Stomach smooth muscle (tissue), 2 donors: Measurements from ENCODE around the gene SLC34A3.
A peak's percentile ranks its signal among the peaks of the same experiment; 100 is the strongest.

Experiments
- H3K27ac ChIP-seq: one replicate; pipeline ENCODE4 v1.7.0; 2013; ENCODE audit warnings: mild to moderate bottlenecking, low read length, inconsistent platforms
- H3K27me3 ChIP-seq, 2 donors: one replicate each; pipeline ENCODE4 v1.7.0; 2013; ENCODE audit warnings: low read length in 2 of 2; ENCODE audit not compliant: insufficient read depth in 2 of 2, control insufficient read depth in 1 of 2
- H3K36me3 ChIP-seq, 2 donors: one replicate each; pipeline ENCODE4 v1.7.0; 2013; ENCODE audit warnings: low read length in 2 of 2; ENCODE audit not compliant: control insufficient read depth in 2 of 2, insufficient read depth in 2 of 2
- H3K4me1 ChIP-seq: one replicate; pipeline ENCODE4 v1.7.0; 2013; ENCODE audit warnings: low read length; ENCODE audit not compliant: control insufficient read depth, insufficient read depth
- H3K4me3 ChIP-seq, 2 donors: one replicate each; pipeline ENCODE4 v1.7.0; 2013; ENCODE audit warnings: low read length in 2 of 2
- H3K9ac ChIP-seq, 2 donors: one replicate each; pipeline ENCODE4 v1.7.0; 2013; ENCODE audit warnings: low read length in 2 of 2, mild to moderate bottlenecking in 1 of 2
- H3K9me3 ChIP-seq, 2 donors: one replicate each; pipeline ENCODE4 v1.7.0; 2013; ENCODE audit warnings: low read length in 2 of 2; ENCODE audit not compliant: control insufficient read depth in 2 of 2
- donor health status: healthy.
- donor health status: Pancreatic carcinoma.

Gene SLC34A3

DNA sequence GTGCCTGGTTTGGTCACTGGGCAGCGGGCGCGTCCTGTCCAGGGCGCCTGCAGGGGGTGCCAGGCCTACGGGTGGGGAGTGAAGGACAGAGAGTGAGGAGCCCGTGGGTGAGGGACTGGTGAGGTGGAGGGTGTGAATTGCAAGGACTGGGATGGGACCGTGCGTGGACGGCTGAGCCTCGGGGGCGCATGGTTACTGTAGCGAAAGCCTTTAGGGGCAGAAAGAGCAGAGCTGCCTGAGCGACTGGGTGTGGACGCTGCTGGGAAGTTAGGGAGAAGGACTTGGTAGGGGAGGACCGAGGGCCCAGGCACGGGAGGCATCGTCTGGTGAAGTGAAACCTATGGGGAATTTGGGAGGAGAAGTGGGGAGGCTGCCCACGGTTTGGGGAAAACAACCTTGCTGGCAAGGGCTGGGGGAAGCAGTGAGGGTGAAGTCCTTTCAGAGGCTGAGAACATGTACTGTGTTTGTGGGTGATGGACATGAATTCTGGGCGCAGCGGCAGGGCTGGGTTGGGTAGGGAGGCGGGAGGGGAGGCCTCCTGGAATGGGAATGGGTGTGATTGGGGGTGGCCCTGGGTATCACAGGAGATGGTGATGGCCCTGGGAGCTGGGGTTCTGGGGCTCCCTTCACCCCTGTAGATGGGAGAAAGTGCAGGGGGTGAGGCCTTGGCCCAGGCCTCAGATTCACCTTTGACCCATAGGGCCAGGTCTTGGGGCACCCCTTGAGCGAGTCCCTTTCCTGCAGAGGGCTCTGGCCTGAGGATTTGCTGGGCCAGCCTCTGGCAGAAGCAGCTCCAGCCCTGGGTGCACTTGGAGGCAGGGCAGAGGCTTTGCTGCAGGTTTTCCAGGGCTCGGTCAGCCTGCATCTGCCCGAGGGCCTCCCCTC lies 45.1 kb downstream of the SLC34A3 start:
- no peak overlapping the region for H3K4me3 ChIP-seq
- H3K9me3 ChIP-seq = no peaks in the 10 kb centered on the region
- H3K27me3 ChIP-seq = peaks cover 17 to 46% of the 10 kb centered on the region in 2 donors
- peaks cover 20% of the 10 kb centered on the region for H3K4me1 ChIP-seq
- H3K9ac ChIP-seq = no peak overlapping the region
- H3K27ac ChIP-seq = no peak overlapping the region
- H3K36me3 ChIP-seq = peaks cover 12 to 14% of the 10 kb centered on the region in 2 donors

DNA sequence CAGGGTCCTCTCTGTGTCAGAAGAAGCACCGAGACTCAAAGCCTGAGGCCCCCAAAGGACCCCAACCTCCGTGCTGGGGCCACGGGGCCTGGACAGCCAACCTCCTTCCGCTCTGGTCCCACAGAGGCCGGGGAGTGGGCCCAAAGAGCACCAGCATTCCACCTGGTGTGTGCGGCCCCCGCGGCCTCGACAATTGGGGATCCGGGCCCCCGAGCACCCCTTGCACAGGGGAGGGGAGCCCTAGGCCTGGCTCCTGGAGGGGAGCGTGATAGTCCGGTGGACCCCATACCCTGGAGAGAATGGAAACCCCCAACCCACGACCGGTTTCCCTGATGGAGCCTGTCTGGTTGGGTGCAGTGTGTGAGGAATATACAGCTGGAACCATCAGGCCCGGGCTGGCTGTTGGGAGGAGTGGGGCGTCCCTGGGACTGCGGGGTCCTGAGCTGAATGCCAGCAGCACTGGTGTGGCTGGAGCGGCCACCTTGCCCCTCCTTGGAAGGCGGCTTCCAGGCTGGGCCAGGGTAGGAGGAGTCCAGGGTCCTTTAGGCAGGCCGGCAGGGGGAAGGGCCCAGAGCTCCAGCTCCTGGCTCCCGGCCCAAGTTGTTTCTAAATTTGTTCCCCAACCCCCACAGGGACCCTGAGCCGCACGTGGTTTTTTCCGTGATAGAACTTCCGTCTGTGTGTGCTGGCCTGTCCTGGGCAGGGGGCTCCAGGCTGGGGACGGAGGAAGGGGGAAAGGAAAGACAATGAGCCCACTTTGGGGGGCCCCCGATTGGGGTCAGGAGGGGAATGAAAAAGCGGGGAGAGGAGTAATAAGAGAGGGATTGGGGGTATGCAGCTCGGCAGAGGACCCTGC lies 46.0 kb downstream of the SLC34A3 start:
- no peak overlapping the region for H3K9ac ChIP-seq
- H3K4me1 ChIP-seq = peaks cover 20% of the 10 kb centered on the region

DNA sequence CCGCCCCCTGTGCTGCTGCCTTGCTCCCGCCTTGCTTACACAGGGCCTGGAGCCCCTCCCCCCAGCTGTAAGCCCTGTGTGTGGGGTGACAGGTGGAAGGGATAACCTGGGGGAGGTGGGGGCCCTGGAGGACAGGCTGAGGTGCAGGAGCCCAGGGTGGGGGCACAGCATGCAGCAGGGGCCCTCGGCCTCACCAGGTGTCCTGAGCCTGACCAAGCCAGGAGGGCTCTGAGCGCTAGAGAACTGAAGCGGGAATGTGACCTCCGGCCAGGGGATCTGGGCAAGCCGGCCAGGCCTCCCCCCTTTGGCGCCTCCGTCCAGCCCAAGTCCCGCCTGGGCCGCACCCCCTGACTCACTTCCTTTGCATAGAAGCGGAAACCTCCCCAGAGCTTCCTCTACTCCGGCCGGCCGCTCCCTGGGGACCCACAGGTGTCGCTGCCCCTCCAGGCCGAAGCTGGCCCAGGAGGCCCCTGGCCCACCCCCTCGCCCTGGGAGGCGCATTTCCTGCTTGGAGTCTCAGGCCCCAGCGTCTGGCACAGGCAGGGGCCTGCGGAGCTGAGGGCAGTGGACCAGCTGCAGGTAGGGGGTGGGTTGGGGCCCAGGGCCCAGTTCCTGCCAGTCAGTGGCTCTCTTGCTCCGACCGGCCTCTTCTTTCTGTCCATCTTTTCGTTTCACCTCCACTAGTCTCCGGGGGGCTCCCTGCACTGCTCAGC lies 46.8 kb downstream of the SLC34A3 start, which contains the start of gene TOR4A:
TSS of gene TOR4A (plus strand) at position 398 of the 713 bp plus-strand sequence. CDS start 964 bp downstream, outside the sequence.
- Histone ChIP-seq H3K27me3 (peaks cover 20 to 54% of the 10 kb centered on the region in 2 donors), H3K27ac (peak within 1 kb of the TSS; percentile 46), H3K9ac (peak within 1 kb of the TSS in 1 of 2 donors; percentile 42), H3K4me3 (peak within 1 kb of the TSS in 1 of 2 donors; percentile 58), H3K36me3 (peaks cover 3 to 4% of the 10 kb centered on the region in 2 donors), H3K9me3 (no peaks in the 10 kb centered on the region), H3K4me1 (peaks cover 20% of the 10 kb centered on the region)

More for the DNA sequence above, 46.0 kb downstream of the SLC34A3 start:
- Histone ChIP-seq H3K27me3 (peaks cover 18 to 54% of the 10 kb centered on the region in 2 donors), H3K4me3 (peak overlapping the region in 1 of 2 donors; percentile 58), H3K27ac (peak overlapping the region; percentile 46), H3K9me3 (no peaks in the 10 kb centered on the region), H3K36me3 (peaks cover 10 to 12% of the 10 kb centered on the region in 2 donors)

DNA sequence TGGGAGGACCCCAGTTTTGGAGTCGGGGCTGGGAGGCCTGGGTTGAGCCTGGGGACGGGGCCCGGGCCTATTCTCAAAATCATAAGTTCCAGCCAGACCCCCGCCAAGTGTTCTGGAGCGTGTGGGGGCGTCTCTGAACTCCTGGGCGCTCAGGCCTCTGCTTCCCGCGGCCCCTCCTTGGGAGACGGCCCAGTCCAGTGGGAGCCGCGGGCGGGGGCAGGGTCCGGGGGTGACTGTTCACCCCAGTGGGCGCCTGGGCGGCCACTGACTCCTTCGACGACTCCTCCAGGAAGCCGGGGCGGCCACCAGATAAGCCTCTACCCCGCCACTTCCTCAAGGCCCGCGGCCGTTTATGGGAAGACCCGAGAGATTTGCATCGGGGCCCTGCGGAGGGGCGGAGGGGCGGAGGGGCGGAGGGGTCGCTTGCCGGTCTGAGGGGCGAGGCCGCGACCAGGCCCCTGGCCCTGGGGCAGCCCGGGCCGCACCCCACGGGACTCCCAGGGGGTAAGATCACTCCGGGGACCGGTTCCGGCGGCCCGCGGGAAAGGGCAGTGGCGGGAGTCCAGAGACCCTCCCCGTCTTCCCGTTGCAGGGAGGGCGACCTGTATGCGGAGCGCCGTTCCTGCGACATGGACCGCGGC lies 47.5 kb downstream of the SLC34A3 start:
- H3K4me3 ChIP-seq = peak overlapping the region in 1 of 2 donors; percentile 58
- H3K27ac ChIP-seq = no peak overlapping the region
- H3K27me3 ChIP-seq = peaks cover 20 to 54% of the 10 kb centered on the region in 2 donors
- H3K9me3 ChIP-seq = no peaks in the 10 kb centered on the region
- H3K36me3 ChIP-seq = peaks cover 0 to 2% of the 10 kb centered on the region in 2 donors
- H3K4me1 ChIP-seq = peaks cover 20% of the 10 kb centered on the region
- peak overlapping the region in 1 of 2 donors; percentile 42 for H3K9ac ChIP-seq

DNA sequence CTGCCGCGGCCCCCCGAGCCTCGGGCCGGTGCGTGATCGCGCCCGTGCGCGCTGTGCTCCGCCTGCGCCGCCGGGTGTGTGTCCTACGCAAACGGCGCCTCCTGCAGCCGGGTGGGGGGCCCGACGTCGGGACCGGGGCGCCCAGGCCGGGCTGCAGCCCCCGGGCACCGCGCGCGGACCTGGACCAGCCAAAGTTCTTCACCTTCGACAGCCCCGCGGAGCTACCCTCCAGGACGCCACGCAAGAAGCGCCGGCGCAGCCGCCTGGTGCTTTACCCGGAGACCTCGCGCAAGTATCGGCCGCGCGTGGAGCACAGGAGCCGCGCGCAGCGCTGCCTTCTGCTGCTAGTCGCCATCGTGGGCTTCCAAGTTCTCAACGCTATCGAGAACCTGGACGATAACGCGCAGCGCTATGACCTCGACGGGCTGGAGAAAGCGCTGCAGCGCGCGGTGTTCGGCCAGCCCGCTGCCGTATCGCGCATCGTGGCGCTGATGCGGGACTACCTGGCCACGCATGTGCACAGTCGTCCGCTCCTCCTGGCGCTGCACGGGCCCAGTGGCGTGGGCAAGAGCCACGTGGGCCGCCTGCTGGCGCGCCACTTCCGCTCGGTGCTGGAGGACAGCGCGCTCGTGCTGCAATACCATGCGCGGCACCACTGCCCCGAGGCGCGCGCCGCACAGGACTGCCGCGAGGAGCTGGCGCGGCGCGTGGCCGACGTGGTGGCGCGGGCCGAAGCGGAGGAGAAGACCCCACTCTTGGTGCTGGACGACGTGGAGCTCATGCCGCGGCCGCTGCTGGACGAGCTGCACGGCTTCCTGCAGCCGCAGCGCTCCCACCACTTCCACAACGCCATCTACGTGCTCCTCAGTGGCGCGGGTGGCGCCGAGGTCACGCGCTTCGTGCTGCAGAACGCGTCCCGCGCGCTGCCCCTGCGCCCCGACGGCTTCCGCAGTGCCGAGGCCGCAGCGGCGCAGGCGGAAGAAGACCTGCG lies 48.3 kb downstream of the SLC34A3 start:
- Histone ChIP-seq H3K27me3 (peaks cover 20 to 51% of the 10 kb centered on the region in 2 donors), H3K4me3 (no peak overlapping the region), H3K27ac (no peak overlapping the region), H3K4me1 (peaks cover 20% of the 10 kb centered on the region), H3K9ac (no peak overlapping the region), H3K9me3 (no peaks in the 10 kb centered on the region), H3K36me3 (no peaks in the 10 kb centered on the region)

DNA sequence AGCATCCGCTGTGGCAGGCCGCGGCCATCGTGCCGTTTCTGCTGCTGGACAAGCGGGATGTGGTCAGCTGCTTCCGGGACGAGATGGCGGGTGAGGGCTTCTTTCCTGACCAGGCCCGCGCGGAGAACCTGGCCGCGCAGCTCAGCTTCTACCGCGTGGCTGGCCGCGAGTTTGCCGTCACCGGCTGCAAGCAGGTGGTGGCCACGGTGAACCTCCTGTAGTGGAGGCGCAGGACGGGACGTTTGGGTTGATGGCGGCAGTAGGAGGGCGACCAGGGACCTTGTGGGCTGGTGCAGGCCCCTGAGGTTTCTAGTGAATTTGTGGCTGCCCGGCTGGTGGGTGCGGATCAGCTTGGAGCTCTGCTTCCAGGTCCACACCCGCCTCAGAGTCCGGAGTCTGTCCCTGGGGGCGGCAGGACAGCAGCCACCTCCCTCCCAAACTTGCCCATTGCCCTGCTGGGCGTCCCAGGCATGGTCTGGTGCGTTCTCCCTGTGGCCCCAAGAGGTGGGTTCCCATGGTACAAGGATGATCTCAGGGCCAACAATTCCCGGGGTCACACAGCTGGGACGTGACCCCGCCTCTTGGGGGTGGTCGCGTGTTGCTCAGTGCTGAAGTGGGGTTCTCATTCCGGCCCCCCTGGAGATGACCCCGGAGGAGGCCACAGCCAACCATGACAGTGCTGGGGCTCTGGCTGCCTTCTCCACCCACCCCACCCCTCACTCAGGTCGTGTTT lies 49.2 kb downstream of the SLC34A3 start:
- H3K27me3 ChIP-seq = peaks cover 20 to 45% of the 10 kb centered on the region in 2 donors
- H3K4me1 ChIP-seq = peaks cover 20% of the 10 kb centered on the region

DNA sequence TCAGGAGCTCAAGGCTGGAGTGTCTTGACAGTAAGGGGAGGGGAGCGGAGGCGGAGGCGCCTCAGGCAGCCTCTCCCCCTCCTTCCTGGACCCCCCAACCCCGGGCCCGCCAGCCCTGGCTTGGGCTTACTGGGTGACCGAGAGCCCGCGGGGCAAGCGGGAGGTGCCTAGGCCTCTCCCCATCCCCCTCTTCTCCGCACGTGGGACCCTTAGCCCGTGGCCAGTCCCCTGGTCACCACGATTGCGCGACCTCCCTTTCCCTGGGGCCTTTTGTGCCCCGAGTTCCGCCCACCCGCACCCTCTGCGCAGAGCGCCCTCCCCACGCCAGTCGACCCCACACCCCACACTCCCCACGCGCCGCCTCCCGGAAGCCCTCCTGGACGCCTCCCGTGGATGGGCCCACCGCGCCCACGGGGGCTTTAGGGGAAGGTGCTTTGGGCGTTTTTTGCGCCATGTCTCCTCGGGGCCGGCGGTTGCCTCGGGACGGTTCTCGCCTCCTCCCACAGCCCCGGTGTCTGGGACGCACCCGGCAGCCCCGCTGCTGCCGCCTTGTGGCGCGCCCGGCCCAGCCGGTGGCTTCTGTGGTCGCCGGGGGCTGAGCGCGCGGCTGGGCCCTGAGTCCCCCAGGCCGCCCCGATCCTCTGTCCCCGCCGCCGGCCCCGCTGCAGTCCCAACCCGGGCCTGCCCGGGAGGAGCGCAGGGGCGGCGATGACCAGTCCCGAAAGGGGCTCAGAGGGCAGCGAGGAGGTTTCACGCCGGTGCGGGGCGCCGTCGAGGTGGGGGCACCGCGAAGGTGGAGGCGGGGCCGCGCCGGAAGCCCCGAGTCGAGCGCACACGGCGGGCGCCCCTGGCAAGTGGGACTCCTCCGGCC lies 50.0 kb downstream of the SLC34A3 start:
- no peaks in the 10 kb centered on the region for H3K9me3 ChIP-seq
- no peak overlapping the region for H3K27ac ChIP-seq
- H3K36me3 ChIP-seq = no peaks in the 10 kb centered on the region
- peaks cover 19 to 45% of the 10 kb centered on the region in 2 donors for H3K27me3 ChIP-seq
- H3K4me3 ChIP-seq = no peak overlapping the region
- H3K4me1 ChIP-seq = peaks cover 20% of the 10 kb centered on the region
- H3K9ac ChIP-seq = no peak overlapping the region

More for the DNA sequence above, 49.2 kb downstream of the SLC34A3 start:
- Histone ChIP-seq H3K27ac (no peak overlapping the region), H3K9ac (no peak overlapping the region), H3K36me3 (no peaks in the 10 kb centered on the region), H3K9me3 (no peaks in the 10 kb centered on the region), H3K4me3 (no peak overlapping the region)

DNA sequence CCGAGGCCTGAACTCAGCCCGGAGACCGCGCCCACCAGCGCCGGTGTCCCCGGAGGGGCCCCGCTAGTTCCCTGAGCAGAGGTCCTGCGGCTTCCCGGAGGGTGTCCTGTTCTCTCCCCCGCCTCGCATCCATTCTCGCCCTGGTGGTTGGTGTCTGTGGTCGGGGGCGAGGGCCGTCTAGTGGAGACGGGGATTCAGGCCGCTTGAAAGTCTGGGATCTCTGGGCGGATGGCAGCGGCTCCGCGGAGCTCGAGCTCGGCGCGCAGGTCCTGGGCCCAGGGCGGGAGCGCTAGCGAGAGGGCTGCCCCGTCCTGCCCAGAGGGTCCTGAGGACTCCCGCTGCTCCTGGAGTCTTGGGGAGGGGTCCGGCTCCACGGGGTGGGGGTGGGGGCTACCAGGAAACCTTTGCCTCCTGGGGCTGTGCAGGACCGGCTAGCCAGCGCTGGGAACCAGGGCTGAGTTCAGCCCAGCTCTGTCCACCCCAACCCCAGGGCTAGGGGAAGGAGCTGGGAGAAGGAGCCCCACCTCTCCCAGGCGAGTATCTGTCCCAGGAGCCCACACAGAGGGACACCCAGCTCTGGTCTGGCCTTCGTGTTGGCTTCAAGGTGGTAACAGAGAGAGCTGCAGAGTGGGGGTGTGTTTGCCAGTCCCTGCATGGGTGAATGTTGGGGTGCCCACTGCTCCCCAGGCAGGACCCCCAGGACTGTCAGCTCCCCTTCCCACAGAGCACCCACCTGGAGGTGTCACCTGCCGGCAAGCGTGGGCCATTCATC lies 50.8 kb downstream of the SLC34A3 start:
- no peak overlapping the region for H3K27ac ChIP-seq

More for the DNA sequence above, 50.8 kb downstream of the SLC34A3 start:
- Histone ChIP-seq H3K9me3 (no peaks in the 10 kb centered on the region), H3K9ac (no peak overlapping the region), H3K4me1 (peaks cover 13% of the 10 kb centered on the region), H3K4me3 (no peak overlapping the region), H3K27me3 (peaks cover 16 to 40% of the 10 kb centered on the region in 2 donors), H3K36me3 (no peaks in the 10 kb centered on the region)
